ENCODE measurements around the gene DTX2.
"Not testable (repeated sequence)": the region's sequence is repeated elsewhere in the genome, so short reads cannot be mapped to it uniquely, and the experiment has no call there.

Gene DTX2

DNA sequence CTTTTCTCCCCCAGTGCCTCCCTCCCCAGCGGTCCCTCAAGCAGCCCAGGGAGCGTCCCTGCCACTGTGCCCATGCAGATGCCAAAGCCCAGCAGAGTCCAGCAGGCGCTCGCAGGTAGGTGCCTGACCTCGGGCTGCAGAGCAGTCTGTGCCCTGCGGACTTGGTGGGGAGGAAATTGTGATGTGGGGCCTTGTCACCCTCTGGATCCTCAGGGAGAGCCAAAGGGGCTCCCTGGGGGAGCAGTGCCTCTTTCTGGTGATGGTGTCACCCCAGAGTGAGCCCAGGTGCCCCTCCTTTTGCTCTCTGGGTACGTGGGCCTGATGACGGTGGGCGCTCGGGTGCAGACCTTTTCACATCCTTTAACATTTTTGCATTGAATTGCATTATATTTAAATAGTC lies 30.6 kb downstream of the DTX2 start:
- not testable (repeated sequence) for DNase-seq (ENCODE audit: low spot score)

DNA sequence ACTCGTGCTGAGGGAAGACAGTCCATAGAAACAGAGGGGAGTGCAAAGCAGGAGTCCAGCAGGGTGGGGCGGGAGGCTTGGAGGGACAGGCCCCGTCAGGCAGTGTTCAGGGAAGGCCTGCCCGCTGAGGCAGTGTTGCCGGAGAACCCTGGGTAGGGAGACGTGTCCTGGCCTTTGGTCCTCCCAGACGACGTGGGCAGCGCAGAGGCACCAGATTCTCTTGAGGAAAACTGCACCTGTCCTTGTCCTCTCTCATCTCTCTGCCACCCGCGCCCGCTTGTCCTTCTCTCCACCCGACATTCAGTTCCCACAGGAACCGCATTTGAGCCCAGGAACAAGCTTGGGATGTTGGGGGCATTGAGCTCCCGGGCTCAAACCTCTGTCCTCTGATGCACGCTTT lies 34.2 kb downstream of the DTX2 start:
- DNase-seq (ENCODE audit: low spot score): not testable (repeated sequence)

DNA sequence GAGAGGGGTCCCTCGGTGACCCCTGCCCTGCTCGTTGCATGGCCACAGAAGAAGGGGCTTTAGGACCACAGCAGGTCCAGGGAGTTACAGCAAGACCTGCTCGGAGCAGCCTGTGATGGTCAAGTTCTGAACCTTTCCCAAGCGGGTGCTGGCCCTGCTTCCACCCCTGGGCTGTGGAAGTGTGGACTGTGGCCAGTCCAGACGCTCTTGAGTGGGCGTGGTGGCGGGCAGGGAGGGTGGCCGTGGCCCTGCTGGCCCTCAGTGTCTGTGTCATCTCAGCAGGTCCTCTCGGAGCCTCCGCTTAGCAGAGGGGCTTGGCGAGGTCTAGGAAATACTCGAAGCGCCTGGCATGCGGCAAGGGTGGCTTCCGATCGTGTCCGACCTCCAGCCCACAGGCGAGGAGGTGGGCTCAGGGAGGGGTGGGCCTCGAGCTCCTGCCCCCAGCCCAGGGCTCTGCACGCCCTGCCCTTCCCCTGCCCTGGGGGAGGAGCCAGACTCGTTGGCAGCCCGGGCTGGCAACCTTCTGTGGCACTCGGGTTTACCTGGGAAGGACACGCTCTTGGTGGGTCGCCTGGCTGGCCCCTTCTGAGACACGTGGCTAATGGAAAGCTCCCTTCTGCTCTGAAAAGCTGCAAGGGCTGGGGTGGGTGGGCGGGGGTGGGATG lies 36.5 kb downstream of the DTX2 start:
- not testable (repeated sequence) for DNase-seq (ENCODE audit: low spot score)

DNA sequence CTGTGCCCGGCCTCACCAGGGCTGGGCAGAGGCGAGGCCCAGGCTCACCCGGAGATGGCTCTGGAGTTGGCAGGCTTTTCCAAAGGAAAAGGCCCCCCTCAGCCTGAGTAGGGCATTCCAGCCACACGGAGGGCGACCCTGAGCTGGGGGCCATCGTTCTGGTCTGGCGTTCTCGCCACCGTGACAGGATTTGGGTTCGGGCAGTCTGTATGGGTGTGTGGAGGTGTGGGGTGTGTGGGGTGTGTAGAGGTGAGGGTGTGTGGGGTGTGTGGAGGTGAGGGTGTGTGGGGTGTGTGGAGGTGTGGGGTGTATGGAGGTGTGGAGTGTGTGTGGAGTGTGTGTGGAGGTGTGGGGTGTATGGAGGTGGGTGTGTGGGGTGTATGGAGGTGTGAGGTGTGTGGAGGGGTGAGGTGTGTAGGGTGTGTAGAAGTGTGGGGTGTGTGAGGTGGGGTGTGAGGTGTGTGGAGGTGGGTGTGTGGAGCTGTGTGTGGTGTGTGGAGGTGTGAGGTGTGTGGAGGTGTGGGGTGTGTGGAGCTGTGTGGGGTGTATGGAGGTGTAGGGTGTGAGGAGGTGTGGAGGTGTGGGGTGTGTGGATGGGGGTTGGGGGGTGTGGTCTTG lies 37.2 kb downstream of the DTX2 start:
- DNase-seq (ENCODE audit: low spot score): not testable (repeated sequence)

DNA sequence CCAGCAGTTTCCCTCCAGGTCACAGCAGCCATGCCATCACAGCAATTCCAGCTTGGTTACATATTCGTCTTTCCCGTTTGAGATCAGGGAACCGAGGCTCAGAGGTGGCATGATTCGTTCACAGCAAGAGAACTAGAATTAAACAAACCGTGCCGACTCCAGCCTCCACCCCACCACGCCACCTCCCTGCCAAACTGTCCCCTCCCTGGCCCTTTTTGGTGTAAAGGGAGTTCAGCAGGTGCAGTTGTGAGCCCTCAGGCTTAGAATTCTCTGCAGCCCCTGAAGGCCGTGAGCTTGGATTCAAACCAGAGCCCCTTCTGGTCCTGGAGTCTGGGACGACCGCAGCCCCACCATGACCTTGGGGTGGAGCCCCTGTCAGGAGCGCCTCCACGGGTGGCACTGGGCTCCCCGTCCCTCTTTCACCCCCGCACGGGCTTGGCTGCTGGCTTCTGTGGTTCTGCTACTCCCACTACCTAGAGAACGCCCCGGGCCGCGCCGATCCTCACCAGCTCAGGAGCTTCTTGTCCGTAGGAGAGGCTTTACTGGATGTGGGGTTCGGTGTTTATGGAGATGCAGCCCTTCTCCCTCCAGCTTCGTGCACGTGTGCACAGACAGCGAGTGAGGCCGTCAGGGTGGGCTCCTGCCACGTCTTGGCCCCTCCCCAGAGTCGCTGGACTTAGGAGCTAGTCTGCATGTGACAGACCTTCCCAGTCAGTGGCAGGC lies 37.9 kb downstream of the DTX2 start:
- not testable (repeated sequence) for DNase-seq (ENCODE audit: low spot score)

DNA sequence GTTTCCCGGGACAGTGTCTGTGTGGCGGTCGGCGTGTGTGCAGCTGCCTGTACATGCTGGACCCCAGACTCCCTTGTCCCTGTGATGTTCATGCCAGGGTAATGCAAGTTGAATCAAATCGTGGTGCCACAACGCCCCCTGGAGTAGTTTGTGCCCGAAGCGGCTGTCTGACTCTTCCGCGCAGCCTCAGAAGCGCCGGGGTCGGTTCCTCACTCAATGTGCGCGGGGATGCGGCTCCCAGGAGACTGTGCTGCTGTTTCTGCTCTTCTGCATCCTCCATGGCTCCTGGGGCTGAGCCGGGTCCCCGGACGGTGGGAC lies 38.4 kb downstream of the DTX2 start:
- DNase-seq (ENCODE audit: low spot score): not testable (repeated sequence)

DNA sequence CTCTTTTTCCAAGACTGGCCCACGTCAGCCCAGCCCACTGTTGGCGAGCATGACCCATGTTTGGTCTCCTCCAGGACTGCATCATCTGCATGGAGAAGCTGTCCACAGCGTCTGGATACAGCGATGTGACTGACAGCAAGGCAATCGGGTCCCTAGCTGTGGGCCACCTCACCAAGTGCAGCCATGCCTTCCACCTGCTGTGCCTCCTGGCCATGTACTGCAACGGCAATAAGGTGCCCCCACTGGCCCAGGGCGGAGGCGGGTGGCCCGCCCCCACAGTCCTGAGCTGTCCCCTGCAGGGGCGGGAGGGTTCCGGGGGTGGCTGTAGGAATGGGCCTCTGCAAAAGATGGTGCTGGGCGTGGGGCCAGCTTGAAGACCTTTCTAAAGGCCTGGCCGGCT lies 40.7 kb downstream of the DTX2 start:
- not testable (repeated sequence) for DNase-seq (ENCODE audit: low spot score)

DNA sequence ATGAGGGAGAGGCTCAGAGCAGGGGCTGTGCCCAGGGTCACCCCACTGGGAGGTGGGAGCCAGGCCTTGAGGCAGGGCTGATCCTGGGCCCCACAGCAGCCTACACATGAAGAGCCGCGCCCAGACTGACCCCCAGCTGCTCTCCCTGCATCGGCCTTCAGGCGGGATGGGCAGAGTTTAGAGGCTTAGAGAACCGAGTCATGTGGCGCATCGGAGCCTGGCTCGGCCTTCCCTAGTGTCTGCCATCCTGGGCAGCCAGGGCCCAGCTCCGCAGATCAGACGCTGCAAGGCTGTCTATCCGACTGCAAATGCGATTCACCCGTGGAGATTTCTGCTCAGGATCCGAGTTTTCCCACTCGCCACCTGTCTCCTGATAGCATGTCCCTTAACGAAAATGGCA lies 41.3 kb downstream of the DTX2 start:
- not testable (repeated sequence) for DNase-seq (ENCODE audit: low spot score)

DNA sequence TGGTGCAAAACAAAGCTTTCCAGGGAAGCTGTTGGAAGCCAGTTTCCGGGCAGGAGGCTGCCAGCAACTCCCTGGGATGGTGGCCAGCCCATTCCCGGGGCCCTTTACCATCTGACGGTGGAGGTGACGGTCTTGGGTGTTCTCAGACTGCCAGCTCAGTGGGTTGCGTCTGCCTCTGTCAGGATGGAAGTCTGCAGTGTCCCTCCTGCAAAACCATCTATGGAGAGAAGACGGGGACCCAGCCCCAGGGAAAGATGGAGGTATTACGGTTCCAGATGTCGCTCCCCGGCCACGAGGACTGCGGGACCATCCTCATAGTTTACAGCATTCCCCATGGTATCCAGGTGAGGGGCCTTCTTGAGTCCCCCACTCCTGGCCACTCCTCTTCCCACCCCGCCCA lies 41.7 kb downstream of the DTX2 start:
- DNase-seq (ENCODE audit: low spot score): not testable (repeated sequence)

DNA sequence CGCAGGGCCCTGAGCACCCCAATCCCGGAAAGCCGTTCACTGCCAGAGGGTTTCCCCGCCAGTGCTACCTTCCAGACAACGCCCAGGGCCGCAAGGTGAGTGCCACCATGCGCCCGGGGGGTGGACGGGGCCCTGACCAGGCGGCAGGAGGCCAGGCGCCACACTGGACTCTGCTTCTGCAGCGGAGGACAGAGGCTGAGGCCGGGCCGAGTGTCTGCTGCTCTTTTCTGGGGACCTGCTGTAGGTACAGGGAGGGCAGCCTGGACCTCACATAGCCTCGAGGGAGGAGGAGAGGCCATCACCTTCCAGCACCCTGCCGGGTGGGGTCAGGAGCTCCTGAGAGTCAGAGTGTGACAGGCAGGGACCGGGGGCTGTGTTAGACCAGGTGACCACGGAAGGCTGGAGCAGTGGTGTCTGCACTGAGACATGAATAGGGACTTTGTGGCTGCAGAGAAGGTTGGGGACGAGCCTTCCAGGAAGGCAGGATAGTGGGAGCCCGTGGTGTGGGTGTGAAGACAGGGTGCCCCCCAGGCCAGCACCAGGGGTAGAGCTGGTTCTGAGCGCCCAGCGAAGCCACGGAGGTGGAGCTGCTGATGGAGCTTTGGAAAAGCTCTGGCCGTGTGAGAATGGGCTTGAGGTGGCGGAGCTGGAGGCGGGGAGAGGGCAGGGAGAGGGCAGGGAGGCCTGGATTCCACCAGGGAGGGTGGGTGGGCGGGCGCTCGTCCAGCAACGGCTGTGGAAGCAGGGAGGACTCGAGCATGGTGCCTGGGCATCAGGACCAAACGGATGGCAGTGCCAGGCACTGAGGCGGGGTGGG lies 43.0 kb downstream of the DTX2 start:
- DNase-seq (ENCODE audit: low spot score): not testable (repeated sequence)

DNA sequence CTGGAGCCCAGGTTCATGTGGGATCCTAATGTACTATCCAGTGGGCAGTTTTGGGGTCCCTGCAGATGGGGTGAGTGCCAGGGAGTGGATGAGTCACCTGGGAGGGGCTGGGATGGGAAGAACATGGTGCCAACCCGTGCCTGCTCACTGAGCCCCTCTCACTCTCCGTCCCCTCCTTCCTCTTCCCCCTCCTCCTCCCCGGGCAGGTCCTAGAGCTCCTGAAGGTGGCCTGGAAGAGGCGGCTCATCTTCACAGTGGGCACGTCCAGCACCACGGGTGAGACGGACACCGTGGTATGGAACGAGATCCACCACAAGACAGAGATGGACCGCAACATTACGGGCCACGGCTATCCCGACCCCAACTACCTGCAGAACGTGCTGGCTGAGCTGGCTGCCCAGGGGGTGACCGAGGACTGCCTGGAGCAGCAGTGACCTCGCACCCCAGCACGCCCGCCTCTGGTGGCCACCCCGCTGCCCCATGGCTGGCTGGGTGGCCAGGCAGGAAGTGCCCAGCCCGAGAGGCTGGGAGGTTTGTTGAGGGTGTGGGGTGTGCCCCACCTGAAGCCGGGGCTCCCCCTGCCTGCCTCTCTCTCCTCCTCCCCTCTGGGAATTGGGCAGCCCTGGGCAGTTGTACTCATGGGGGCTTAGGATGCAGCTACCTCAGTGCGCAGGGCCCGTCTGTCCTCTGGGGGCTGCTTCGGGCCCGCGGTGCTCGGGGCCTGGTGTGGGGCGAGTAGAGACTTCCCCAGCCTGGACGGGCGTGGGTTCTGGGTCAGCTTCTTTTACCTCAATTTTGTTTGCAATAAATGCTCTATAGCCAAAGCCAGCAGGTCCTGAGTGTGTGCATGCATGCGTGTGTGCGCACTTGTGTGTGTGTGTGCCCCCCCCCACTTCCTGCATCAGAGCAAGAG lies 43.9 kb downstream of the DTX2 start:
- no peak for DNase-seq (ENCODE audit: low spot score)

DNA sequence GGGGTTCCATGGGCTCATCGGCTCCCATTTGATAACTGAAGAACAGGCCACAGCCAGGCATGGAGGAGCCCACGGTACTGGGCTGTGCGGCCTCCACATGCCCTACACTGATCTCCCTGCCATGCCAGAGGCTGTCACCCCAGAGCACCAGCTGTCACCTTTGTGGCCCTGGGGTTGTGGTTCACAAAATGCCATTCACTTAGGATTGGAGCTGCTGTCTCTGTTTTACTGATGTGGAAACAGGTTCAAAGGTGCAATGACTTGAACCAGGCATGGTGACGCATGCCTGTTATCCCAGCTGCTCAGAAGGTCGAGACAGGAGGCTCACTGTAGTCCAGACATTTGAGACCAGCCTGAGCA lies 44.6 kb downstream of the DTX2 start:
- no peak for DNase-seq (ENCODE audit: low spot score)

DNA sequence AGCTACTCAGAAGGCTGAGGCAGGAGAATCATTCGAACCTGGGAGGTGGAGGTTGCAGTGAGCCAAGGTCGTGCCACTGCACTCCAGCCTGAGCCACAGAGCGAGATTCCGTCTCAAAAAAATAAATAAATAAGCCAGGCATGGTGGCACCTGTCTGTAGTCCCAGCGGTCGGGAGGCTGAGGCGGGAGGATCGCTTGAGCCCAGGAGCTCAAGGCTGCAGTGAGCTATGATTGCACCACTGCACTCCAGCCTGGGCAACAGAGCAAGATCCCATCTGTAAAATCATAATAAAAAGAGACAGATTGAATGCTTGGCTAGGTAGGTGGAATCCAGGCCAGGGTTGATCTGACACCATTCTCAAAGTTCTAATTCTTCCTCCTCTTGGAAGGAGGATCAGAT lies 45.1 kb downstream of the DTX2 start:
- DNase-seq (ENCODE audit: low spot score): not testable (repeated sequence)

DNA sequence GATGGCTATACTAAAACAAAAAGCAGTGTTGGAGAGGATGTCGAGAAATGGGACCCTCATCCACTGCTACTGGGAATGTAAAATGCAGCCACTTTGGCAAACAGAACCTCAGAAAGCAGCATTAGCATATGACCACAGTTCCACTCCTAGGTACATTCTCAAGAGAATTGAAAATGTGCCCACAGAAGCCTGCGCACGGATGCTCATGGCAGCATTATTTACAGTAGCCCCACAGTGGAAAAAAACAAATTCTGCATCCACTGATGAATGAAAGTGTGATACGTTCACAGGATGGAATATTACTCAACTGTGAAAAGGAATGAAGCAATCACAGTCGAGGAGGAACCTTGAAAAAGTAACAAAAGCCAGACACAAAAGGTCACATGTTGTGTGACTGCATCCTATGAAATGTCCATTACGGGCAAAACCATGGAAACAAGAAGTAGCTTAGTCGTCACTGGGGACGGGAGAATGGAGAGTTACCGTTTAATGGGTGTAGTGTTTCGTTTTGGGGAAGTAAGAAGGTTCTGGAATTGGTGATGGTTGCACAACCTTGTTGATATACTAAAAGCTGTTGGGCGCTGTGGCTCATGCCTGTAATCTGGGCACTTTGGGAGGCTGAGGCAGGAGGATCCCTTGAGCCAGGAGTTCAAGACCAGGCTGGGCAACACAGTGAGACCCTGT lies 46.4 kb downstream of the DTX2 start:
- no peak for DNase-seq (ENCODE audit: low spot score)

DNA sequence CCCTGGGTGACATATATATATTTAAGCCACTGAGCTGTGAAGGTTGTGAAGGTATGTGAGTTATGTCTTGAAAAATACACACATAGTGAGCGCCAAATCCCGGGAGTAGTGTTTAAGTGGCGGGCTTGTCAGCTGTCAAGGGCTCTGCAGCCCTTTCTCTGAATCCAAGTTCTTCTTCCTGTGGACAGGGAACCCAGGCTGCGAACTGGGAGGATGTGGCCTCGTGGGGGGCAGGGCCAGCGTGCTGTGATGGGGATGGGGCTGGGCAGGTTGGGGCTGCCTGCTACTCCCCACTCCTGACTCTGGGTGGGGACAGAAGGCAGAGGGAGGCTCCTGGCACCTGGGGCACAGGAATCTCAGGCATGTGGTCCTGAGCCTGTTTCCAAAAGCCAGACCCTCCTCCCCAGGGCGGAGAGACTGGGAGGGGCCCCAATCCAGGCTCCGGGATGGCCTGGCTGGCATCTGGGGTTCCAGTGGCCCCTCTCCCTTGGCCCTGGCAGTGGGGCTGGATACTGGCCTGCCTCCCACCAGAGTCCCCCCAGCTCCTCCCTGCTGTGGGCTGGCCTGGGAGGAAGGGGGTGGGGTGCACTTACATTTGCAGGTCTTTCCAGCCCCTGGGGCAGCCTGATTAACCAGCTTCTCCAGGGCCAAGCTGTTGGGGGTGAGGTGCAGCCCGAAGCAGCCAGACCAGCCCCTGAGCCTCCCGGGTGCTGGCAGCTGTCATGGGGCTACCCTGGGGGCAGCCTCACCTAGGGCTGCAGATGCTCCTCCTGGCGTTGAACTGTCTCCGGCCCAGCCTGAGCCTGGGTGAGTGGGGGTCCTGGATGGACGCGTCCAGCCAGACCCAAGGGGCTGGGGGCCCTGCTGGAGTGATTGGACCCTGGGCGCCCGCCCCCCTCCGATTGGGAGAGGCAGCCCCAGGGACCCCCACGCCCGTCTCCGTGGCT lies 48.7 kb downstream of the DTX2 start, which contains the start of gene UPK3B:
Gene UPK3B (plus strand): TSS at position 622 of the 947 bp plus-strand sequence. CDS start 101 bp downstream, at position 723.
- peak; percentile 57 for DNase-seq (ENCODE audit: low spot score)

DNA sequence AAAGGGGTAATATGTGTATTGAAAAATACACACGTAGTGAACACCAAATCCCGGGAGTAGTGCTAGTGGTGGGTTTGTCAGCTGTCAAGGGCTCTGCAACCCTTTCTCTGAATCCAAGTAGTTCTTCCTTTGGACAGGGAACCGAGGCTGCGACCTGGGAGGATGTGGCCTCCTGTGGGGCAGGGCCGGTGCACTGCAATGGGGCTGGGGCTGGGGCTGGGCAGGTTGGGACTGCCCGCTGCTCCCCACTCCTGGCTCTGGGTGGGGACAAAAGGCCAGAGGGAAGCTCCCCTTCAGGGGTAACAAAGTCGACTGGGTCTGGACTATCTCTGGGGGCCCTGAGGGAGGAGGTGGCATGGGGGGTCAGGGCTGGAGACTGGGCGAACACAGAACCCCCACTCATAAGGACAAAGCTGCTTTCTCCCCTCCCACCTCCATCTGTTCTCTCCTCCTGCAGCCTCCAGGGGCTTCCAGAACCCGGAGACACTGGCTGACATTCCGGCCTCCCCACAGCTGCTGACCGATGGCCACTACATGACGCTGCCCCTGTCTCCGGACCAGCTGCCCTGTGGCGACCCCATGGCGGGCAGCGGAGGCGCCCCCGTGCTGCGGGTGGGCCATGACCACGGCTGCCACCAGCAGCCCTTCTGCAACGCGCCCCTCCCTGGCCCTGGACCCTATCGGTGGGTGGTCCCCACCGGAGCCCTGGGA lies 49.8 kb downstream of the DTX2 start:
- peak; percentile 3 for DNase-seq (ENCODE audit: low spot score)

DNA sequence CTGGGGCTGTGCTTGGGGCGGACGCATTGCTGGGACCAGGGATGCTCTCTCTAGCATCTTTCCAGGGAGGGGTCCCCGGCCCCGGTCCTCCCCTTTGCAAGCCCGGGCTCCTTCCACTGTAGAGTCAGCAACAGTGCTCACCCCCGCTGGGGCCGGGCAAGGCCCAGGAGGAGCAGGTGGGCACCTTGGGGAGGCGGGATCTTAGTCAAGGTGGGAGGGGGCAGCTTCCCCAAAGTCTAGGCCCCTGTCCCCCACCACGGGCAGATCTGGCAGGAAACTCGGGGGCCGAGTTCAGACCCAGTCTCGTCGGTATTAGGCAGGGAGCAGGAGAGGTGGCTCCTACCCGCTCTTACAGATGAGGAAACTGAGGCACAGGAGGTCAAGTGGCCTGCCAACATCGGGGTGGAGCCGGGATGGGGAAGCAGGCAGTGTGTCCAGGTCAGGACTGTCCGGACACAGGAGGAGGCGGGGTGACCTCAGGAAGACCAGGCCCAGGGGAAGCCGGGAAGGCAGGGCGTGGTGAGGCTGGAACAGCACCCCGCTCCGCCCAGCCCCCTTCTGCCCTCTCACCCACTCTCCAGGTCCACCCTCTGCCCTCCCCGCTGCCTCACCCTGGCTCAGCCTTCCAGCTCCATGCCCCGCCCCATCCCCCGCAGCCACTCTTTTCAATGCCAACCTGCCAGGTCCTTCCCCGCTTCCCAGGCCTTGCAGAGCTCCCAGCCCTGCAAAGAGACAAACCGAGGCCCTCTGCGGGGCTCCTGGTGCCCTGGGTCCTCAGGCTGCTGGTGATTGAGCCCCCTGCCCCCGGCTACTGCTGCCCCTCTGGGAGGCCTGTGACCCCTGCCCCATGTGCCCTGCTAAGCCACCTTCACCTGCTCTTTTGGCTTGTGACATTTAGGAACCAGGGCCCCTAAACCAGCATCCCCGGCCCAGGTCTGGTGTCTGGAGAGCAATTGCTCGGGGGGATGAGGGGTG lies 50.7 kb downstream of the DTX2 start:
- DNase-seq (ENCODE audit: low spot score): peak; percentile 1

All from left forelimb (tissue), 1 donor.